MM.1S (cell line): ENCODE measurements around the gene STAT5A.

Experiments
- DNase-seq: peaks from one replicate; pipeline ENCODE4 v3.0.0-alpha.2; 2015
- H2AFZ ChIP-seq: fragments of 300-600 bp; sonication (generic); 2 replicates; pipeline ENCODE4 v1.6.0; 2016; ENCODE audit warnings: antibody characterized with exemption, low read length
- H3F3A ChIP-seq: fragments of 300-600 bp; sonication (generic); 2 replicates; pipeline ENCODE4 v1.6.1; 2016; ENCODE audit warnings: mild to moderate bottlenecking, antibody characterized with exemption, low read length, moderate library complexity, mixed read lengths; ENCODE audit not compliant: insufficient read depth
- H3K27ac ChIP-seq: fragments of 300-600 bp; sonication (generic); 2 replicates; pipeline ENCODE4 v1.5.1; 2016; ENCODE audit warnings: mild to moderate bottlenecking, low read length
- H3K27me3 ChIP-seq: fragments of 300-600 bp; sonication (generic); replicated peaks from 2 replicates; pipeline ENCODE4 v1.6.0; 2016; ENCODE audit warnings: low read length; ENCODE audit not compliant: insufficient read depth
- H3K36me3 ChIP-seq: fragments of 300-600 bp; sonication (generic); replicated peaks from 2 replicates; pipeline ENCODE4 v1.6.1; 2016; ENCODE audit warnings: mild to moderate bottlenecking, low read length, mixed read lengths; ENCODE audit not compliant: insufficient read depth
- H3K4me1 ChIP-seq: fragments of 300-600 bp; sonication (generic); 2 replicates; pipeline ENCODE4 v1.6.1; 2016; ENCODE audit warnings: low read length, mixed read lengths
- H3K4me2 ChIP-seq: fragments of 300-600 bp; sonication (generic); 2 replicates; pipeline ENCODE4 v1.6.0; 2016; ENCODE audit warnings: low read depth, low read length
- H3K4me3 ChIP-seq: fragments of 300-600 bp; sonication (generic); 2 replicates; pipeline ENCODE4 v1.5.1; 2016; ENCODE audit warnings: low read length, mixed read lengths
- H3K79me2 ChIP-seq: fragments of 300-600 bp; sonication (generic); 2 replicates; pipeline ENCODE4 v1.6.1; 2016; ENCODE audit warnings: mixed run types, low read length, mixed read lengths
- H3K9ac ChIP-seq: fragments of 300-600 bp; sonication (generic); 2 replicates; pipeline ENCODE4 v1.6.1; 2016; ENCODE audit warnings: low read length, mixed read lengths
- H3K9me2 ChIP-seq: fragments of 300-600 bp; sonication (generic); replicated peaks from 2 replicates; pipeline ENCODE4 v1.6.1; 2016; ENCODE audit warnings: mild to moderate bottlenecking, low read length, mixed read lengths; ENCODE audit not compliant: insufficient read depth
- H3K9me3 ChIP-seq: fragments of 300-600 bp; sonication (generic); replicated peaks from 2 replicates; pipeline ENCODE4 v1.6.1; 2016; ENCODE audit warnings: mild to moderate bottlenecking, low read length, mixed read lengths; ENCODE audit not compliant: insufficient read depth
- H4K20me1 ChIP-seq: fragments of 300-600 bp; sonication (generic); 2 replicates; pipeline ENCODE4 v1.6.1; 2016; ENCODE audit warnings: mild to moderate bottlenecking, low read length, moderate library complexity, mixed read lengths; ENCODE audit not compliant: insufficient read depth
- EZH2 ChIP-seq: fragments of 300-600 bp; sonication (generic); optimal IDR thresholded peaks from 2 replicates; pipeline ENCODE3; 2017; ENCODE audit warnings: low read depth, mild to moderate bottlenecking, antibody characterized with exemption, low read length, mixed read lengths
- EZH2phosphoT487 ChIP-seq: fragments of 300-600 bp; sonication (generic); IDR thresholded peaks from 2 replicates; pipeline ENCODE4 v1.6.1; 2018; ENCODE audit warnings: antibody characterized with exemption, low read length
- TF ChIP-seq, protein P1 (sequence below): fragments of 300-600 bp; sonication (generic); IDR thresholded peaks from 2 replicates; pipeline ENCODE4 v1.5.1; 2016; ENCODE audit warnings: antibody characterized with exemption, low read length, mixed read lengths

Gene STAT5A

DNA sequence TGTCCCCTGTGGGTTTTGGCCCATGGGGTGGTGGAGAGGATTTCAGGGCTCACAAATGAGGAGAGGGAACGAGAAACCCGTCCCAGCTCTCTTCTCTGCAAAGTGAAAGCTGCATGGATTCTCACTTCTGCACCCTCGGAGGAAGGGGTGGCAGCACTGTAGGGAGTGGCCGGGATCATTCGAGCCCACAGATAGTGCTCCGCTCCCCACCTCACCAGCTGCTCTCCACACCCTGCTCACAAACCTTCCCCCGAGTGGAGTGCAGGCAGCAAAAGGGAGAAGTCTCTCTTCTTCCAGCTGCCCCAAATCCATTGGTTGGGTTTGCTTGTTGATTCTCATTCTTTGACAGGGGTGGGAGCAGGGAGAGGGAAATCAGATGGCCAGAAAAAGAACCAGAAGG, 20.1 kb downstream of the STAT5A start:
- DNase-seq, result no peak
- Histone ChIP-seq H3K27me3 (no peaks in the 10 kb centered on the region), H3K27ac (no peak overlapping the region), H3K4me1 (no peaks in the 10 kb centered on the region), H3K4me3 (no peak overlapping the region), H3K79me2 (no peaks in the 10 kb centered on the region), H3K4me2 (no peak overlapping the region), H4K20me1 (no peaks in the 10 kb centered on the region), H2AFZ (no peak overlapping the region), H3K9me2 (no peaks in the 10 kb centered on the region), H3F3A (no peaks in the 10 kb centered on the region), H3K9me3 (no peaks in the 10 kb centered on the region), H3K9ac (no peak overlapping the region), H3K36me3 (no peaks in the 10 kb centered on the region)
- TF ChIP-seq EZH2phosphoT487 (no peak), EZH2 (no peak)
- TF ChIP-seq, protein P1, sequence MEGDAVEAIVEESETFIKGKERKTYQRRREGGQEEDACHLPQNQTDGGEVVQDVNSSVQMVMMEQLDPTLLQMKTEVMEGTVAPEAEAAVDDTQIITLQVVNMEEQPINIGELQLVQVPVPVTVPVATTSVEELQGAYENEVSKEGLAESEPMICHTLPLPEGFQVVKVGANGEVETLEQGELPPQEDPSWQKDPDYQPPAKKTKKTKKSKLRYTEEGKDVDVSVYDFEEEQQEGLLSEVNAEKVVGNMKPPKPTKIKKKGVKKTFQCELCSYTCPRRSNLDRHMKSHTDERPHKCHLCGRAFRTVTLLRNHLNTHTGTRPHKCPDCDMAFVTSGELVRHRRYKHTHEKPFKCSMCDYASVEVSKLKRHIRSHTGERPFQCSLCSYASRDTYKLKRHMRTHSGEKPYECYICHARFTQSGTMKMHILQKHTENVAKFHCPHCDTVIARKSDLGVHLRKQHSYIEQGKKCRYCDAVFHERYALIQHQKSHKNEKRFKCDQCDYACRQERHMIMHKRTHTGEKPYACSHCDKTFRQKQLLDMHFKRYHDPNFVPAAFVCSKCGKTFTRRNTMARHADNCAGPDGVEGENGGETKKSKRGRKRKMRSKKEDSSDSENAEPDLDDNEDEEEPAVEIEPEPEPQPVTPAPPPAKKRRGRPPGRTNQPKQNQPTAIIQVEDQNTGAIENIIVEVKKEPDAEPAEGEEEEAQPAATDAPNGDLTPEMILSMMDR, result no peak

DNA sequence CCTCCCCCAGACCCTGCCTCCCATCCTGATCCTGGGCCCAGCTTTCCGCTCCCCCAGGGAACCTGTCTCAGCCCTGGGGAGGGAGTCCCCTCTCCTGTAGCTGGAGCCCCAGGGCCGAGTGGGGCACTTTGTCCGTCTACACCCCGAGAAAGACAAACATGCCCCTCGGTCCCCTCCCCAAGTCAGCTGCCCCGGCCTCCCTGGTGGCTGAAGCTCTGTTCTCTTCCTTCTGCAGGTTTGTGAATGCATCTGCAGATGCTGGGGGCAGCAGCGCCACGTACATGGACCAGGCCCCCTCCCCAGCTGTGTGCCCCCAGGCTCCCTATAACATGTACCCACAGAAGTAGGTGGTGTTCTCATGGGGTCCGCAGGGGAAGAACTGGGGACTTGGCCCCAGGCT, 20.8 kb downstream of the STAT5A start:
- Histone ChIP-seq H2AFZ (no peak overlapping the region), H3K9ac (no peak overlapping the region), H3K36me3 (no peaks in the 10 kb centered on the region), H4K20me1 (no peaks in the 10 kb centered on the region), H3F3A (no peaks in the 10 kb centered on the region), H3K27me3 (no peaks in the 10 kb centered on the region), H3K4me1 (no peaks in the 10 kb centered on the region), H3K4me2 (no peak overlapping the region), H3K27ac (no peak overlapping the region), H3K79me2 (no peaks in the 10 kb centered on the region), H3K9me3 (no peaks in the 10 kb centered on the region), H3K9me2 (no peaks in the 10 kb centered on the region), H3K4me3 (no peak overlapping the region)
- no peak for TF ChIP-seq EZH2phosphoT487
- TF ChIP-seq, protein P1, result no peak
- TF ChIP-seq EZH2, result no peak
- no peak for DNase-seq

DNA sequence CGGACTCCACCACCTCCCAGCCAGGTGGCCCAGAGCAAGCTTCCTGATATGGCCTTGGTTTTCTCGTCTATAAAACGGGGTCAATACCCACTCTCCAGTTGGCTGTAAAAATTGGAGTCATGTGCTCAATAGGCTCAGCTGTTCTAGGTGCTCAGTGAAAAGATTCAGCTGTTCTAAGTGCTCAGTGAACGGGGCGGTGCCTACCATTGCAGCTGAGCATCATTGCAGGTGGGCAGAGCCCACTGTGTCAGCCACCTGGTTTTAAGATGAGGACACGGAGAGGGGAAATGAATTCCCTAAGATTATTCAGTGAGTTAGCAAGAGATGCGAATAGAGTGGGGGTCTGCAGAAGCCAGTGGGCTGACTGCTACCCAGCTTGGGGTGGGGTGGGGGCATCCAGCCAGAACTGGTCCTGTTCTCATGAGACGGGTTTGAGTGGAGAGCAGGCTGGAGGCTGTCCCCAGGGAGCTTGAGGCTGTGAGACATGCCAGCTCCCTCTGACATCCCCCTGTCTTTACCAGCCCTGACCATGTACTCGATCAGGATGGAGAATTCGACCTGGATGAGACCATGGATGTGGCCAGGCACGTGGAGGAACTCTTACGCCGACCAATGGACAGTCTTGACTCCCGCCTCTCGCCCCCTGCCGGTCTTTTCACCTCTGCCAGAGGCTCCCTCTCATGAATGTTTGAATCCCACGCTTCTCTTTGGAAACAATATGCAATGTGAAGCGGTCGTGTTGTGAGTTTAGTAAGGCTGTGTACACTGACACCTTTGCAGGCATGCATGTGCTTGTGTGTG, 21.9 kb downstream of the STAT5A start:
- no peak overlapping the region for H3K4me2 ChIP-seq
- H3K4me1 ChIP-seq, result peaks cover 1% of the 10 kb centered on the region; the same call in 1 of the 2 replicates
- H4K20me1 ChIP-seq, result no peaks in the 10 kb centered on the region
- no peak for TF ChIP-seq EZH2phosphoT487
- TF ChIP-seq, protein P1, result no peak
- no peak for TF ChIP-seq EZH2
- H3K36me3 ChIP-seq, result no peaks in the 10 kb centered on the region
- H3K27me3 ChIP-seq, result no peaks in the 10 kb centered on the region
- H3K9me2 ChIP-seq, result no peaks in the 10 kb centered on the region
- H3K27ac ChIP-seq, result no peak overlapping the region
- H3K4me3 ChIP-seq, result no peak overlapping the region
- H3K9ac ChIP-seq, result no peak overlapping the region
- DNase-seq, result no peak
- H3K79me2 ChIP-seq, result no peaks in the 10 kb centered on the region
- no peak overlapping the region for H2AFZ ChIP-seq
- no peaks in the 10 kb centered on the region for H3F3A ChIP-seq
- no peaks in the 10 kb centered on the region for H3K9me3 ChIP-seq
